HEK293 (cell line): Measurements from ENCODE around the gene MISP.

Source experiments
- CTCF ChIA-PET: fragments of 350-600 bp; formaldehyde crosslinking; extraction: SDS; loops from one replicate; lab custom pipeline; 2021; ENCODE audit warnings: antibody characterized with exemption; lab: Yijun Ruan, JAX
- POLR2A ChIA-PET: fragments of 300-600 bp; formaldehyde crosslinking; extraction: SDS; loops from one replicate; lab custom pipeline; 2020; ENCODE audit warnings: antibody characterized with exemption, inconsistent platforms; lab: Yijun Ruan, JAX
- H3K27ac ChIP-seq: fragments of 200-500 bp; sonication (Bioruptor generic); 2 replicates; pipeline ENCODE4 v1.5.1; 2014; ENCODE audit warnings: low read depth, low read length, control low read depth, inconsistent platforms; ENCODE audit errors: extremely low read depth
- H3K36me3 ChIP-seq, 2 experiments: fragments of 200-500 bp in 1 of 2; sonication (Bioruptor generic) in 1 of 2; 1 replicate in 1 of 2; 2 replicates in 1 of 2; pipeline ENCODE4 v1.5.1; 2014 to 2017; ENCODE audit warnings: inconsistent platforms in 2 of 2, low read length in 2 of 2; ENCODE audit not compliant: control insufficient read depth in 2 of 2, insufficient read depth in 1 of 2
- H3K4me1 ChIP-seq: fragments of 200-500 bp; sonication (Bioruptor generic); 2 replicates; pipeline ENCODE4 v1.5.1; 2014; ENCODE audit warnings: mild to moderate bottlenecking, low read length, inconsistent platforms; ENCODE audit not compliant: control insufficient read depth, insufficient read depth
- H3K4me3 ChIP-seq: 2 replicates; pipeline ENCODE4 v1.5.1; 2011; ENCODE audit warnings: low read depth, mild to moderate bottlenecking, control low read depth, low read length, moderate library complexity
- H3K9me3 ChIP-seq: fragments of 200-500 bp; sonication (Bioruptor generic); 2 replicates; pipeline ENCODE4 v1.5.1; 2014; ENCODE audit warnings: low read depth, low read length, inconsistent platforms; ENCODE audit not compliant: control insufficient read depth, insufficient read depth
- KLF8 ChIP-seq: fragments of 450-650 bp; formaldehyde crosslinking; IDR thresholded peaks from 2 replicates; pipeline ENCODE4 v1.5.1; 2016; ENCODE audit warnings: missing biosample characterization, missing genetic modification characterization
- SETDB1 ChIP-seq: IDR thresholded peaks from one replicate; pipeline ENCODE4 v1.6.1; 2017; ENCODE audit warnings: mild to moderate bottlenecking, low read length, moderate library complexity, mixed read lengths; ENCODE audit not compliant: insufficient read length
- TRIM28 ChIP-seq: IDR thresholded peaks from 2 replicates; pipeline ENCODE4 v1.6.1; 2011; ENCODE audit warnings: low read length, control low read depth, borderline replicate concordance
- ZBTB1 ChIP-seq: fragments of 450-650 bp; formaldehyde crosslinking; IDR thresholded peaks from 2 replicates; pipeline ENCODE4 v1.5.1; 2016; ENCODE audit warnings: missing biosample characterization, missing genetic modification characterization
- ZBTB17 ChIP-seq: fragments of 450-650 bp; formaldehyde crosslinking; IDR thresholded peaks from 2 replicates; pipeline ENCODE4 v1.5.1; 2016; ENCODE audit warnings: missing biosample characterization, missing genetic modification characterization
- ZNF174 ChIP-seq: fragments of 450-650 bp; formaldehyde crosslinking; IDR thresholded peaks from 2 replicates; pipeline ENCODE4 v1.5.0; 2017; ENCODE audit warnings: missing biosample characterization, mild to moderate bottlenecking, missing genetic modification characterization
- ZNF175 ChIP-seq: fragments of 450-650 bp; formaldehyde crosslinking; IDR thresholded peaks from 2 replicates; pipeline ENCODE4 v1.5.1; 2016; ENCODE audit warnings: missing biosample characterization, missing genetic modification characterization
- ZNF184 ChIP-seq: fragments of 450-650 bp; IDR thresholded peaks from 2 replicates; pipeline ENCODE4 v1.5.1; 2018; ENCODE audit warnings: missing biosample characterization, mild to moderate bottlenecking, missing genetic modification characterization
- ZNF24 ChIP-seq: fragments of 450-650 bp; formaldehyde crosslinking; IDR thresholded peaks from 2 replicates; pipeline ENCODE4 v1.5.1; 2016; ENCODE audit warnings: missing biosample characterization, missing genetic modification characterization
- ZNF274 ChIP-seq, 2 experiments: fragments of 200-500 bp in 1 of 2; fragments of 450-650 bp in 1 of 2; sonication (Bioruptor generic) in 1 of 2; formaldehyde crosslinking in 1 of 2; IDR thresholded peaks; 2 replicates each; pipeline versions ENCODE4 v1.5.1 to v1.6.1; 2014 to 2016; ENCODE audit warnings: borderline replicate concordance in 1 of 2, inconsistent platforms in 1 of 2, low read length in 1 of 2, missing biosample characterization in 1 of 2, missing genetic modification characterization in 1 of 2
- ZNF280D ChIP-seq: fragments of 450-650 bp; formaldehyde crosslinking; IDR thresholded peaks from 2 replicates; pipeline ENCODE4 v1.5.1; 2016; ENCODE audit warnings: missing biosample characterization, missing genetic modification characterization
- ZNF341 ChIP-seq: fragments of 450-650 bp; formaldehyde crosslinking; IDR thresholded peaks from 2 replicates; pipeline ENCODE4; 2016; ENCODE audit warnings: low read depth, missing biosample characterization, missing genetic modification characterization
- ZNF362 ChIP-seq: fragments of 450-650 bp; formaldehyde crosslinking; IDR thresholded peaks from 2 replicates; pipeline ENCODE4 v1.5.1; 2016; ENCODE audit warnings: missing biosample characterization, missing genetic modification characterization
- ZNF37A ChIP-seq: fragments of 450-650 bp; IDR thresholded peaks from 2 replicates; pipeline ENCODE4 v1.5.1; 2018; ENCODE audit warnings: missing biosample characterization, missing genetic modification characterization
- ZNF488 ChIP-seq: fragments of 450-650 bp; formaldehyde crosslinking; IDR thresholded peaks from 2 replicates; pipeline ENCODE4 v1.5.1; 2016; ENCODE audit warnings: missing biosample characterization, missing genetic modification characterization
- ZNF513 ChIP-seq: fragments of 450-650 bp; IDR thresholded peaks from 2 replicates; pipeline ENCODE4 v1.5.1; 2018; ENCODE audit warnings: missing biosample characterization, missing genetic modification characterization
- ZNF585B ChIP-seq: fragments of 450-650 bp; formaldehyde crosslinking; IDR thresholded peaks from 2 replicates; pipeline ENCODE4 v1.5.1; 2016; ENCODE audit warnings: missing biosample characterization, missing genetic modification characterization
- ZNF621 ChIP-seq: fragments of 450-650 bp; formaldehyde crosslinking; IDR thresholded peaks from 2 replicates; pipeline ENCODE4 v1.5.1; 2017; ENCODE audit warnings: missing biosample characterization, missing genetic modification characterization
- ZNF623 ChIP-seq: fragments of 450-650 bp; formaldehyde crosslinking; IDR thresholded peaks from 2 replicates; pipeline ENCODE4 v1.5.1; 2016; ENCODE audit warnings: missing biosample characterization, missing genetic modification characterization
- ZNF624 ChIP-seq: fragments of 450-650 bp; formaldehyde crosslinking; IDR thresholded peaks from 2 replicates; pipeline ENCODE4 v1.5.1; 2017; ENCODE audit warnings: missing biosample characterization, missing genetic modification characterization
- ZNF654 ChIP-seq: fragments of 450-650 bp; formaldehyde crosslinking; IDR thresholded peaks from 2 replicates; pipeline ENCODE4 v1.5.1; 2016; ENCODE audit warnings: low read depth, missing biosample characterization, missing genetic modification characterization
- ZNF677 ChIP-seq: fragments of 450-650 bp; IDR thresholded peaks from 2 replicates; pipeline ENCODE4 v1.5.0; 2018; ENCODE audit warnings: missing biosample characterization, mild to moderate bottlenecking, missing genetic modification characterization, moderate library complexity
- ZNF776 ChIP-seq: fragments of 450-650 bp; formaldehyde crosslinking; IDR thresholded peaks from 2 replicates; pipeline ENCODE4 v1.5.0; 2017; ENCODE audit warnings: missing biosample characterization, missing genetic modification characterization, borderline replicate concordance
- TF ChIP-seq, protein P1 (sequence below): fragments of 450-650 bp; formaldehyde crosslinking; IDR thresholded peaks from 2 replicates; pipeline ENCODE4 v1.5.1; 2017; ENCODE audit warnings: missing biosample characterization, mild to moderate bottlenecking, missing genetic modification characterization, moderate library complexity
- TF ChIP-seq, protein P2 (sequence below): fragments of 450-650 bp; formaldehyde crosslinking; IDR thresholded peaks from 2 replicates; pipeline ENCODE4 v1.5.1; 2017; ENCODE audit warnings: missing biosample characterization, missing genetic modification characterization

Gene MISP

DNA sequence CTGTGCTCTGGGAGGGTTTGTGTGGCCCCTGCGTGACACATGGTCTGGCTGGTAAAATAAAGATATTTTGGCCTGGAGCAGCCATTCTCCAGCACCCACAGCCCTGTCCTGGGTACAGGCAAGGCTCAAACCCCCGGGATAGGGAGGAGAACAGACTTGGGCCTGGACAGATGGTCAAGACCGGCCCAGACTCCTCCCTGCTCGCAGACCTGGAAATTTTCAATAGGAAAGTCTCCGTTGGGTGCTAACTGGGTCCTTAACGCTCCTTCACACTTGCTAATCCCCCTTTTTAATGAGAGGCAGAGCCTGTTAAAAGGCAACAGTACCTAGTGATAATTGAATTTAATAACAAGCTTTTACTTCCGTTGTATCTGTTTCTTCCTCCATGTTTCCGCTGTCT, 39.7 kb upstream of the MISP start:
- Histone ChIP-seq H3K4me1 (no peaks in the 10 kb centered on the region), H3K9me3 (no peaks in the 10 kb centered on the region), H3K27ac (no peak overlapping the region), H3K36me3 (peaks cover 0 to 5% of the 10 kb centered on the region in 2 experiments; a peak in 1 of 3 replicates), H3K4me3 (no peak overlapping the region)
- POLR2A ChIA-PET: interaction anchor here (0.6 kb wide), 2 partner anchors 19 to 31 kb away, joined by 4 to 7 read pairs; no protein-coding TSS in a partner anchor
- TF ChIP-seq ZNF776 (tag by site-specific recombination) (no peak), ZNF24 (tag by site-specific recombination) (no peak), ZNF362 (no peak), ZNF274 (IDR thresholded peaks at IDR 0.05; ENCODE audit: low read length) (no peak), ZNF274 (tag by site-specific recombination; IDR thresholded peaks at IDR 0.05; ENCODE audit: borderline replicate concordance) (no peak), ZNF654 (no peak), ZNF488 (tag by site-specific recombination) (no peak), ZBTB17 (no peak), ZNF184 (tag by site-specific recombination) (no peak), ZNF174 (tag by site-specific recombination) (no peak), ZNF513 (tag by site-specific recombination) (no peak), ZNF341 (no peak), ZBTB1 (tag by site-specific recombination) (no peak), ZNF37A (tag by site-specific recombination) (no peak), ZNF621 (no peak), ZNF175 (tag by site-specific recombination) (no peak), KLF8 (no peak), ZNF585B (no peak)
- TF ChIP-seq, protein P1, sequence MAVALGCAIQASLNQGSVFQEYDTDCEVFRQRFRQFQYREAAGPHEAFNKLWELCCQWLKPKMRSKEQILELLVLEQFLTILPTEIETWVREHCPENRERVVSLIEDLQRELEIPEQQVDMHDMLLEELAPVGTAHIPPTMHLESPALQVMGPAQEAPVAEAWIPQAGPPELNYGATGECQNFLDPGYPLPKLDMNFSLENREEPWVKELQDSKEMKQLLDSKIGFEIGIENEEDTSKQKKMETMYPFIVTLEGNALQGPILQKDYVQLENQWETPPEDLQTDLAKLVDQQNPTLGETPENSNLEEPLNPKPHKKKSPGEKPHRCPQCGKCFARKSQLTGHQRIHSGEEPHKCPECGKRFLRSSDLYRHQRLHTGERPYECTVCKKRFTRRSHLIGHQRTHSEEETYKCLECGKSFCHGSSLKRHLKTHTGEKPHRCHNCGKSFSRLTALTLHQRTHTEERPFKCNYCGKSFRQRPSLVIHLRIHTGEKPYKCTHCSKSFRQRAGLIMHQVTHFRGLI (tag by site-specific recombination): no peak
- TF ChIP-seq, protein P2, sequence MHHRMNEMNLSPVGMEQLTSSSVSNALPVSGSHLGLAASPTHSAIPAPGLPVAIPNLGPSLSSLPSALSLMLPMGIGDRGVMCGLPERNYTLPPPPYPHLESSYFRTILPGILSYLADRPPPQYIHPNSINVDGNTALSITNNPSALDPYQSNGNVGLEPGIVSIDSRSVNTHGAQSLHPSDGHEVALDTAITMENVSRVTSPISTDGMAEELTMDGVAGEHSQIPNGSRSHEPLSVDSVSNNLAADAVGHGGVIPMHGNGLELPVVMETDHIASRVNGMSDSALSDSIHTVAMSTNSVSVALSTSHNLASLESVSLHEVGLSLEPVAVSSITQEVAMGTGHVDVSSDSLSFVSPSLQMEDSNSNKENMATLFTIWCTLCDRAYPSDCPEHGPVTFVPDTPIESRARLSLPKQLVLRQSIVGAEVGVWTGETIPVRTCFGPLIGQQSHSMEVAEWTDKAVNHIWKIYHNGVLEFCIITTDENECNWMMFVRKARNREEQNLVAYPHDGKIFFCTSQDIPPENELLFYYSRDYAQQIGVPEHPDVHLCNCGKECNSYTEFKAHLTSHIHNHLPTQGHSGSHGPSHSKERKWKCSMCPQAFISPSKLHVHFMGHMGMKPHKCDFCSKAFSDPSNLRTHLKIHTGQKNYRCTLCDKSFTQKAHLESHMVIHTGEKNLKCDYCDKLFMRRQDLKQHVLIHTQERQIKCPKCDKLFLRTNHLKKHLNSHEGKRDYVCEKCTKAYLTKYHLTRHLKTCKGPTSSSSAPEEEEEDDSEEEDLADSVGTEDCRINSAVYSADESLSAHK: no peak
- CTCF ChIA-PET: interaction anchor here (0.6 to 1.3 kb wide), 2 partner anchors 9 to 125 kb away, joined by 3 to 4 read pairs; no protein-coding TSS in a partner anchor

DNA sequence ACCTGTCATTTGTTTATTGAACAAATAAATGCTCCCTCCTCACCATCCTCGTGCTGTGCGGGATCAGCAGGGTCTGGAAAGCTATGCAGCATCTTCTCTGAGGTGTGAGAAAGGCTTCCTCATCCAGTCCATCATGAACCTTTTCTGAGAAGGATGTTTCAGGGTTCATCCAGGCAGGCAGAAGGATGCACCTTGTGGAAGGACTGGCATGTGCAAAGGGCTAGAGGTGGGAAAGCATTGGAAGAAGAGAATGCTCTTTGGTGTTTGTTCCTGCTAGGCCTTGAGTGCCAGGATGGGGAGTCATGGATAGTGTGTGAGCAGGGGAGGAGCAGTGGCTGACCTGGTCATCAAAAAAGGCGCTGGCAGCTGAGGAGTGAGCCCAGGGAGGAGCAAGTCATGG, 35.6 kb upstream of the MISP start:
- Histone ChIP-seq H3K4me1 (no peaks in the 10 kb centered on the region), H3K27ac (no peak overlapping the region), H3K36me3 (peaks cover 0 to 5% of the 10 kb centered on the region in 2 experiments; a peak in 1 of 3 replicates), H3K9me3 (no peaks in the 10 kb centered on the region), H3K4me3 (no peak overlapping the region)
- CTCF ChIA-PET: interaction anchor here (1.1 to 1.4 kb wide), 2 partner anchors 24 to 36 kb away, joined by 4 to 8 read pairs; no protein-coding TSS in a partner anchor
- POLR2A ChIA-PET: no interaction called here
- no peak for TF ChIP-seq ZNF677 (tag by site-specific recombination)
- TF ChIP-seq SETDB1: peak; percentile 90
- TF ChIP-seq TRIM28: peak; percentile 91
- TF ChIP-seq ZNF624: peak; percentile 56; the same call in 1 of the 2 replicates
- peak; percentile 87 for TF ChIP-seq ZNF623 (tag by site-specific recombination)
- peak; percentile 74; the same call in 1 of the 2 replicates for TF ChIP-seq ZNF280D (tag by site-specific recombination)
